Stimulated activated CD4-positive, alpha-beta T cell treated with anti-CD3 and anti-CD28 coated beads, Interleukin-4, amount 100 ng/mL, for 48 hours (primary cell): ENCODE measurements around the gene WDR82.

ENCODE experiments used
- DNase-seq, 2 donors: peaks; one replicate each; pipeline ENCODE4 v3.0.0-alpha.2; 2020; ENCODE audit warnings: low read depth in 2 of 2

Gene WDR82

GRCh38 chr3:52306978-52307377, 28.5 kb upstream of the WDR82 start:
- DNase-seq = no peak

- DNase-seq = no peak
Measured at GRCh38 chr3:52305926-52306325, 27.5 kb upstream of the WDR82 start.

GRCh38 chr3:52303811-52304210, 25.4 kb upstream of the WDR82 start:
- no peak for DNase-seq

DNA sequence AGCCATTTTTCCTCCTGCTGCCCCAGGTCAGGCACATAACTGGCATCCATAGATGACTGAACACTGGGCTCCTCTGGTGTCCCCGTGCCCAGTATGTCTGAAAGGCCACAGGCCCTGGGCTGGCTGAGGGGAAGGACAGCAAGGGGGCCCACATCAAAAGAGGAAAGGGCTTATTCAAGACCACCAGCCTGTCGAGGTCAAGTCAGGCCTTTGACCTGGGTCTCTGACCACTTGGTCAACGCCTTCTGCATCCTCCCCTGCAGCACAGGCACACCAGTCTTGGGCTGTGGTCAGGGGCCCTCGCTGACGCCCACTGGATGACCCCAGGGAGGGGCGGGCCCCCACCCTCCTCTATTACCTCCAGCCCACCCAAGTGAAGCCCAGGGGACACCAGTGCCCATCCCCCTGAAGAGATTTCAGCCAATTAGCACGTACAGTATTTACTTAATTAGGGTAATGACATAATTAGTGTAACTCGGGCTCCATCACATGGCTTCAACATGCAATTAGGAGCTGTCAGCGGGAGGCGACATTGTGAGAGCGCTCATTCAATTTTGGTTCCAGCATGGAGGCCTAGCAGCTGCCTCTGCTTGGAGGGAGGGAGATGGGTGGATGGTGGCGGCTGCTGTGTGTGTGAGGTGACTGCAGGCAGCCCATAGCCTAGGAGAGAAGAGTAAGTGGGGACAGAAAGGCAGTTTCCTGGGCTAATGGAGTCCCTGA, 24.1 kb upstream of the WDR82 start:
- DNase-seq = no peak

- DNase-seq = no peak
Measured at GRCh38 chr3:52299879-52300611, 21.6 kb upstream of the WDR82 start.

- DNase-seq = no peak
Measured at GRCh38 chr3:52299247-52299878, 20.9 kb upstream of the WDR82 start.

DNA sequence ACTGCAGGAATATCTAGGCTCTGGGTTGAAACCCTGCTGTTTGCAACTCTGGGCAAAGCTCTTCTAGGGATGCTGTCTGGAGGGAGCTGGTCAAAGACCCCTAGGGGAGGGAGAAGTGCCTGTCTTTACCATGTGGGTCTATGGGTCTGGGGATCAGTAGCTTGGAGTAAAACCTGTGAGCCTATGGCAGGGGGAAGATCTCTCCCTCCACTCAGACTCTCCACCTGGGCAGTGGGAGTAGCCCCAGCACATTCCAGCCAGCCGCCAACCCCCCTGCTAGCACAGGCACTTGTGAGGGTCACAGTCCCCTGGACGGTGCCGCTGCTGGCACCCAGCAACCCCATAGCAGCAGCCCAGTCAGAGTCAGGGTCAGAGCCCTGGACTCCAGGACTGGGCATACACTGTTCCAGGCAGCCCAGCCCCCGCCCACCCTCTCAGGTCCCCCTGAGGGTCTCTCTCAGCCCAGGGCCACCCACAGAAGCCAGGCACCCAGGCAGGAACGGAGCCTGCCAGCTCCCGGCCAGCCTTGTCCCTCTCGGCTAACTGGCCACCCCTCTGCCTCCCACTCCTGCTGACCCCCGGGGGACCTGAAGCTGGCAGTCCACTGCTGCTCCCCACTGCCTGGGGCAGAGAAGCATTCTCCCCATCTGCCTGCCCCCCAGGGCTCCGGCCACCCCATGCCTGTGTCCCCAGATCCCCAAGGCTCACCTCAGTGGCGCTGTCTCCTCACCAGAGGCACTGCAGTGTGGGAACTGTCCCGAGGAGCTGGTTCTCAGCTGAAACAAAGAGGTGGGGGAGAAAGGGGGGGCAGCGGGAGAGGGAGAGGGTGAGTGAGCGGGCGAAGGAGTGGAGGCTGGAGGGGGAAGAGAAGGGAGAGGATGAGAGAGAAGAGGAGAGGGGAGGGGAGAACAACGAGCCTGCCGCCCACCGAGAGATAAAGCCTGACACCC, 20.0 kb upstream of the WDR82 start:
- no peak for DNase-seq

DNA sequence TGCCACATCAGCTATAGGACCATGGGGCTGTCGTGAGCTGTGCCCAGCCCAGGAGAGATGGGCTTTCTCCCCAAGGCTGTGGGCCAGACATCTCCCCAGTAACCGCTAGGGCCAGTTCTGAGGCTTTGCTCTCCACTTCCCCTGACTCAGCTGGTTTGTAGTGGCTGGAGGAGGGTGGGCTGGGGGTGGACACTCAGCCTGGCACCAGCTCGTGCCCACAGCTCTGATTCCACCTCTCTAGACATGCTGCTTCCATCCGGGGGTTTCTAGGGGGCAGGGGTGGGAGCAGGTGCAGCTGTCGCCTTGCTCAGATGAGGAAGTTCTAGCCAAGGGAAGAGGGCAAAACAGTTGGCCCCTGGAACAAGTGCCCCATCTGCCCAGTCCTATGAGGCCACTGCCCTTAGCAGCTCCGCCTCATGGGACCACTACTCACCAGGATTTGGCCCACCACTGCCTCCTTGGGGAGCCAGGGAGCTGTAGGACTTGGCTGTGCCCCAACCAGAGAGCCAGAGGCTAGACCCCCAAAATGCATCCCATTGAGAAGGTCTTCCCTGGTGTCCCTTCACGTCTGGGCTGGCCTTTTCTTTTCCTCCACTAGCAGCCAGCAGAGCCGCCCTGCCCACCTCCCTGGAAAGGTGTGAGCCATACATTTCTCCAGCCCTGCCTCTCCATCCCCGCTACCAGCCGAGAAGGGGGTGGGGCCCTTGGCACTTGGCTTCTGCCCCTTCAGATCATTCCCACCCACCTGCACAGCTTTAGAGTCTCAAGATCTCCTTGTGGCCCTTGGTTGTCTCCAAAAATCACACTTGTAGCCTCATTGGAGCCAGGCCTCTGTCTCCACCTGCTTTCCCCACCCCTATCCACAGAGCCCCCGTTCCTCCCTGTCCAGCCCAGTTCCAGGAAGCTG, 19.0 kb upstream of the WDR82 start:
- DNase-seq = no peak

DNA sequence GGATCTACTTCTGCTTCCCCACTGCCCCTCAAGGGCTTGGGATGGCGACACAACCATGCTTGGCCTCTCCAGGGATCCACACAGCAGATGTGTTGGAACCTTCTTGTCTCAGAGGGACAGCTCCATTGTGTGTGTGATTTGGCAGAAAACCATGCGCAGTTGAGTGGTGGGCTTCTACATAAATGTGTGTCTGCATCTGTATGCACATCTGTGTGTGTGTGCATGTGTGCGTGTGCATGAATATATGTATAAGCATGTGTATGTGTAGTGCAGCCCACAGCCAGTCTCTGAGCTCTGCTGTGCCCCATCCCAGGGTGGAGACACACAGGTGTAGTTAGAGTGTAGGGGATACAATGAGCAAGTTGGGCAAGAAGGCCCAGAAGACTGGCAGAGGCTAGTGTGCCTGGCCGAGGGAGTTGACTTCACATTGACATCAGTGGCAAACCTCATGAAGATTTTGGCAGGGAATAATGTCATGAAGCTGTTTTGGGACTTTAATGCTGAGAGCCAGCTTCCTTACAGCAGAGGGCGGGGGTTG, 17.3 kb upstream of the WDR82 start:
- DNase-seq = no peak

GRCh38 chr3:52294320-52295150, 16.1 kb upstream of the WDR82 start:
- no peak for DNase-seq

GRCh38 chr3:52293491-52294319, 15.3 kb upstream of the WDR82 start:
- no peak for DNase-seq

DNA sequence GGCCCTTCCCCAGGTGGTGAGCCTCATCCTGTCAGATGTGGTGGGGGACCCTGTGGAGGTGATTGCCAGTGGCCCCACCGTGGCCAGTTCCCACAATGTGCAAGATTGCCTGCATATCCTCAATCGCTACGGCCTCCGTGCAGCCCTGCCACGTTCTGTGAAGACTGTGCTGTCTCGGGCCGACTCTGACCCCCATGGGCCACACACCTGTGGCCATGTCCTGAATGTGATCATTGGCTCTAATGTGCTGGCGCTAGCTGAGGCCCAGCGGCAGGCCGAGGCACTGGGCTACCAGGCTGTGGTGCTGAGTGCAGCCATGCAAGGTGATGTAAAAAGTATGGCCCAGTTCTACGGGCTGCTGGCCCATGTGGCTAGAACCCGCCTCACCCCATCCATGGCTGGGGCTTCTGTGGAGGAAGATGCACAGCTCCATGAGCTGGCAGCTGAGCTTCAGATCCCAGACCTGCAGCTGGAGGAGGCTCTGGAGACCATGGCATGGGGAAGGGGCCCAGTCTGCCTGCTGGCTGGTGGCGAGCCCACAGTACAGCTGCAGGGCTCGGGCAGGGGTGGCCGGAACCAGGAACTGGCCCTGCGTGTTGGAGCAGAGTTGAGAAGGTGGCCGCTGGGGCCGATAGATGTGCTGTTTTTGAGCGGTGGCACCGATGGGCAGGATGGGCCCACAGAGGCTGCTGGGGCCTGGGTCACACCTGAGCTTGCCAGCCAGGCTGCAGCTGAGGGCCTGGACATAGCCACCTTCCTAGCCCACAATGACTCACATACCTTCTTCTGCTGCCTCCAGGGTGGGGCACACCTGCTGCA, 14.0 kb upstream of the WDR82 start:
- no peak for DNase-seq

GRCh38 chr3:52291508-52292181, 13.2 kb upstream of the WDR82 start:
- peak in 1 of 2 donors; percentile 24 for DNase-seq

DNA sequence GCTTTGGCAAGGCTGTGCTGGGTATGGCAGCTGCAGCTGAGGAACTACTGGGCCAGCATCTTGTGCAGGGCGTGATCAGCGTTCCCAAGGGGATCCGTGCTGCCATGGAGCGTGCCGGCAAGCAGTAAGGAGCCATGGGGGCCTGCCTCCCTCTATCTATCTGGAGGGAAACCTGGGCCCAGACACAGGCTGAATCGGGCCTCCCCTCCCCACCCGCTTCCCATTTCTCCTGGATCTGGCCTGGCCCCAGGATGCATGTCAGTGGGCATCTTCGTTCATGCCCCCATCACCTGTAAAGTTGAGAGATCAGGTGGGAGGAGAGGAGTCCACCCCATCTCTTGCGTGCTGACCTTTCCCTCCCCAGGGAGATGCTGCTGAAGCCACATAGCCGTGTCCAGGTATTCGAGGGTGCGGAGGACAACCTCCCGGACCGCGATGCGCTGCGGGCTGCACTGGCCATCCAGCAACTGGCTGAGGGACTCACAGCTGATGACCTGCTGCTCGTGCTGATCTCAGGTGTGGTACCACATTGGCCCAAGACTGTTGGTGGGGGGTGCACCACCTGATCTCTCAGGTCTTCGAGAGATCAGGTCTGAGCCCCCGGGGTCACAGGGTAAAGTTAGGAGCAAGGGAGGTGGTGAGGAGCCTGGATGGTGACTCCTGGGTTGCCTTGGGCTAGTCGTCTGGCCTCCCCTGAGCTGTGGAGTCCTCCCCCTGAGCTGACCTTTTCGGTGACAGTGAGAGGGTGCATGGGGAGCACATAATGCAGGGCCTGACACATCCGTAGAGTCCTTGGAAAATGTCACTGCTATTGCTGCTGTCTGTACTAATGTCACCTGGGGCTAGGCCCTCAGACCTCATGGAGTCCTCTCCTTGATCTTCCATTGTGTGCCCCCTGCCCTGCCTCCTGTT, 12.4 kb upstream of the WDR82 start:
- DNase-seq = no peak

GRCh38 chr3:52289747-52290595, 11.5 kb upstream of the WDR82 start:
- DNase-seq = no peak
